Keratinocyte (primary cell): ENCODE data around the gene GPR39.

ENCODE experiments used
- EZH2 ChIP-seq: IDR thresholded peaks from one replicate; pipeline ENCODE4 v1.6.1; 2012; ENCODE audit warnings: inconsistent platforms, mild to moderate bottlenecking, low read length, moderate library complexity
- TF ChIP-seq, protein P1 (sequence below), 3 experiments: IDR thresholded peaks in 1 of 3; conservative IDR thresholded peaks in 1 of 3; optimal IDR thresholded peaks in 1 of 3; 2 replicates in 2 of 3; 3 replicates in 1 of 3; pipeline versions ENCODE3 to v1.5.1; 2011; ENCODE audit warnings: low read length in 3 of 3, mild to moderate bottlenecking in 3 of 3, moderate library complexity in 2 of 3, control low read depth in 1 of 3, inconsistent platforms in 1 of 3; ENCODE audit not compliant: insufficient read depth in 2 of 3; ENCODE audit errors: extremely low read depth in 1 of 3

DNA sequence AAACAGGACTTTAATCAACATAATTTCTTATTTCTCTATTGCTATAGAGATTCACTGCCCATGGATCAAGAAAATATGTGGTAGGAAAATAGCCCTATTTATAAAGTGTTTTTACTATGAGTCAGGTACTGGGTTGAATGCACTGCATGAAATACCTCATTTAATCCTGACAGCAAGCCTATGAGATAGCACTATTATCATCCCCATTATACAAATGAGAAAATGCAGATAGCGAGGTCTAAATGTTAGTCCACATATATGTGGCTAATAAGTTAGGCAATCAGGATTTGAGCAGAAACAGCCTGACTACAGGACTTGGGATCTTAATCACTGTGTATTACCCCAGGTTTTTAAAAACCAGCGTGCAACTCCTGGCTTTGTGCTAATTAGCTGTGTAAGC lies 261.9 kb downstream of the GPR39 start:
- TF ChIP-seq, protein P1, sequence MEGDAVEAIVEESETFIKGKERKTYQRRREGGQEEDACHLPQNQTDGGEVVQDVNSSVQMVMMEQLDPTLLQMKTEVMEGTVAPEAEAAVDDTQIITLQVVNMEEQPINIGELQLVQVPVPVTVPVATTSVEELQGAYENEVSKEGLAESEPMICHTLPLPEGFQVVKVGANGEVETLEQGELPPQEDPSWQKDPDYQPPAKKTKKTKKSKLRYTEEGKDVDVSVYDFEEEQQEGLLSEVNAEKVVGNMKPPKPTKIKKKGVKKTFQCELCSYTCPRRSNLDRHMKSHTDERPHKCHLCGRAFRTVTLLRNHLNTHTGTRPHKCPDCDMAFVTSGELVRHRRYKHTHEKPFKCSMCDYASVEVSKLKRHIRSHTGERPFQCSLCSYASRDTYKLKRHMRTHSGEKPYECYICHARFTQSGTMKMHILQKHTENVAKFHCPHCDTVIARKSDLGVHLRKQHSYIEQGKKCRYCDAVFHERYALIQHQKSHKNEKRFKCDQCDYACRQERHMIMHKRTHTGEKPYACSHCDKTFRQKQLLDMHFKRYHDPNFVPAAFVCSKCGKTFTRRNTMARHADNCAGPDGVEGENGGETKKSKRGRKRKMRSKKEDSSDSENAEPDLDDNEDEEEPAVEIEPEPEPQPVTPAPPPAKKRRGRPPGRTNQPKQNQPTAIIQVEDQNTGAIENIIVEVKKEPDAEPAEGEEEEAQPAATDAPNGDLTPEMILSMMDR (optimal IDR thresholded peaks at IDR 0.05 in 1 of 3, IDR thresholded peaks at IDR 0.05 in 1 of 3, conservative IDR thresholded peaks at IDR 0.05 in 1 of 3; ENCODE audit: extremely low read depth in 1 of 3, insufficient read depth in 2 of 3, low read length in 3 of 3): no peak
- no peak for TF ChIP-seq EZH2
